ENCODE data around the gene KRT2.

Gene KRT2

GRCh38 chr12:52677126-52677525, 25.1 kb upstream of the KRT2 start:
- TF ChIP-seq GLIS3 (CRISPR knock-in tag; IDR thresholded peaks at IDR 0.05), result no peak
- TF ChIP-seq ISL1 (CRISPR knock-in tag; IDR thresholded peaks at IDR 0.05), result no peak
- no peak for TF ChIP-seq TOX (CRISPR knock-in tag; IDR thresholded peaks at IDR 0.05; ENCODE audit: borderline replicate concordance)
- TF ChIP-seq ZNF70 (CRISPR knock-in tag; IDR thresholded peaks at IDR 0.05), result no peak
- TF ChIP-seq RARB (CRISPR knock-in tag; IDR thresholded peaks at IDR 0.05), result no peak
- TF ChIP-seq ZFP30 (CRISPR knock-in tag; IDR thresholded peaks at IDR 0.05), result no peak
- no peak for TF ChIP-seq ARNTL (CRISPR knock-in tag; IDR thresholded peaks at IDR 0.05; ENCODE audit: borderline replicate concordance, low read depth)
- TF ChIP-seq ESRRG (CRISPR knock-in tag; IDR thresholded peaks at IDR 0.05), result no peak
- TF ChIP-seq PATZ1 (CRISPR knock-in tag; IDR thresholded peaks at IDR 0.05; ENCODE audit: borderline replicate concordance), result no peak
- TF ChIP-seq CREB5 (CRISPR knock-in tag; IDR thresholded peaks at IDR 0.05; ENCODE audit: low read depth), result no peak
- no peak for TF ChIP-seq ZC3H10 (CRISPR knock-in tag; IDR thresholded peaks at IDR 0.05)
- no peak for TF ChIP-seq TCF4 (CRISPR knock-in tag; IDR thresholded peaks at IDR 0.05; ENCODE audit: borderline replicate concordance)
- TF ChIP-seq PPARA (CRISPR knock-in tag; IDR thresholded peaks at IDR 0.05; ENCODE audit: borderline replicate concordance), result no peak
- no peak for TF ChIP-seq ZNF565 (CRISPR knock-in tag; conservative IDR thresholded peaks at IDR 0.05; ENCODE audit: low read depth)
- no peak for TF ChIP-seq OSR1 (CRISPR knock-in tag; IDR thresholded peaks at IDR 0.05)
- ATAC-seq, result no peak

GRCh38 chr12:52676163-52676562, 24.2 kb upstream of the KRT2 start:
- TF ChIP-seq ZNF565 (CRISPR knock-in tag; conservative IDR thresholded peaks at IDR 0.05; ENCODE audit: low read depth) (no peak), TSHZ2 (CRISPR knock-in tag; IDR thresholded peaks at IDR 0.05) (no peak), TCF4 (CRISPR knock-in tag; IDR thresholded peaks at IDR 0.05; ENCODE audit: borderline replicate concordance) (no peak), ESRRG (CRISPR knock-in tag; IDR thresholded peaks at IDR 0.05) (no peak), GLIS3 (CRISPR knock-in tag; IDR thresholded peaks at IDR 0.05) (no peak), ARNTL (CRISPR knock-in tag; IDR thresholded peaks at IDR 0.05; ENCODE audit: borderline replicate concordance, low read depth) (no peak), ISL1 (CRISPR knock-in tag; IDR thresholded peaks at IDR 0.05) (no peak), ZFP30 (CRISPR knock-in tag; IDR thresholded peaks at IDR 0.05) (no peak)
- ATAC-seq, result no peak

- no peak for ATAC-seq
- TF ChIP-seq TSHZ2 (CRISPR knock-in tag; IDR thresholded peaks at IDR 0.05) (no peak), CSRNP3 (CRISPR knock-in tag; IDR thresholded peaks at IDR 0.05) (no peak), ZFP30 (CRISPR knock-in tag; IDR thresholded peaks at IDR 0.05) (no peak), ZFP3 (CRISPR knock-in tag; IDR thresholded peaks at IDR 0.05) (no peak), POU6F1 (CRISPR knock-in tag; IDR thresholded peaks at IDR 0.05; ENCODE audit: borderline replicate concordance, low read depth) (no peak), ESRRG (CRISPR knock-in tag; IDR thresholded peaks at IDR 0.05) (no peak), BACH2 (CRISPR knock-in tag; IDR thresholded peaks at IDR 0.05; ENCODE audit: borderline replicate concordance) (no peak), ZC3H10 (CRISPR knock-in tag; IDR thresholded peaks at IDR 0.05) (no peak), RARB (CRISPR knock-in tag; IDR thresholded peaks at IDR 0.05) (no peak), ZNF565 (CRISPR knock-in tag; conservative IDR thresholded peaks at IDR 0.05; ENCODE audit: low read depth) (no peak), CSDC2 (CRISPR knock-in tag; IDR thresholded peaks at IDR 0.05) (no peak), ZNF70 (CRISPR knock-in tag; IDR thresholded peaks at IDR 0.05) (no peak), PATZ1 (CRISPR knock-in tag; IDR thresholded peaks at IDR 0.05; ENCODE audit: borderline replicate concordance) (no peak), CREB5 (CRISPR knock-in tag; IDR thresholded peaks at IDR 0.05; ENCODE audit: low read depth) (no peak), TOX (CRISPR knock-in tag; IDR thresholded peaks at IDR 0.05; ENCODE audit: borderline replicate concordance) (no peak)
These were observed 23.3 kb upstream of the KRT2 start for GRCh38 chr12:52675301-52675701.
